ENCODE data around the gene TRAPPC10. TPM values are rescaled to one million over a fixed set of nuclear protein-coding genes. Genes with fewer than 3 reads are reported as not detected.

TRAPPC10 gene
- total and polyA plus RNA-seq, 9 of the 15 experiments (the other 6 are each of a cell fraction or from before 2014, with no cell fraction given) = 1.1 to 33.8 (median 24.3) TPM

GRCh38 chr21:44011579-44012473 lies at the start of gene TRAPPC10 (continued):
- TF ChIP-seq, protein P1, sequence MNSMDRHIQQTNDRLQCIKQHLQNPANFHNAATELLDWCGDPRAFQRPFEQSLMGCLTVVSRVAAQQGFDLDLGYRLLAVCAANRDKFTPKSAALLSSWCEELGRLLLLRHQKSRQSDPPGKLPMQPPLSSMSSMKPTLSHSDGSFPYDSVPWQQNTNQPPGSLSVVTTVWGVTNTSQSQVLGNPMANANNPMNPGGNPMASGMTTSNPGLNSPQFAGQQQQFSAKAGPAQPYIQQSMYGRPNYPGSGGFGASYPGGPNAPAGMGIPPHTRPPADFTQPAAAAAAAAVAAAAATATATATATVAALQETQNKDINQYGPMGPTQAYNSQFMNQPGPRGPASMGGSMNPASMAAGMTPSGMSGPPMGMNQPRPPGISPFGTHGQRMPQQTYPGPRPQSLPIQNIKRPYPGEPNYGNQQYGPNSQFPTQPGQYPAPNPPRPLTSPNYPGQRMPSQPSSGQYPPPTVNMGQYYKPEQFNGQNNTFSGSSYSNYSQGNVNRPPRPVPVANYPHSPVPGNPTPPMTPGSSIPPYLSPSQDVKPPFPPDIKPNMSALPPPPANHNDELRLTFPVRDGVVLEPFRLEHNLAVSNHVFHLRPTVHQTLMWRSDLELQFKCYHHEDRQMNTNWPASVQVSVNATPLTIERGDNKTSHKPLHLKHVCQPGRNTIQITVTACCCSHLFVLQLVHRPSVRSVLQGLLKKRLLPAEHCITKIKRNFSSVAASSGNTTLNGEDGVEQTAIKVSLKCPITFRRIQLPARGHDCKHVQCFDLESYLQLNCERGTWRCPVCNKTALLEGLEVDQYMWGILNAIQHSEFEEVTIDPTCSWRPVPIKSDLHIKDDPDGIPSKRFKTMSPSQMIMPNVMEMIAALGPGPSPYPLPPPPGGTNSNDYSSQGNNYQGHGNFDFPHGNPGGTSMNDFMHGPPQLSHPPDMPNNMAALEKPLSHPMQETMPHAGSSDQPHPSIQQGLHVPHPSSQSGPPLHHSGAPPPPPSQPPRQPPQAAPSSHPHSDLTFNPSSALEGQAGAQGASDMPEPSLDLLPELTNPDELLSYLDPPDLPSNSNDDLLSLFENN (IDR thresholded peaks at IDR 0.05; ENCODE audit: low read depth in 2 of 2, low read length in 2 of 2) = no peak
- no peak for TF ChIP-seq ZNF277 (CRISPR knock-in tag; IDR thresholded peaks at IDR 0.05; ENCODE audit: borderline replicate concordance)
- TF ChIP-seq ZNF780A (CRISPR knock-in tag; IDR thresholded peaks at IDR 0.05) = no peak
- TF ChIP-seq THRAP3 (IDR thresholded peaks at IDR 0.05; ENCODE audit: borderline replicate concordance) = no peak
- TF ChIP-seq GATA2 (CRISPR knock-in tag; IDR thresholded peaks at IDR 0.05) = no peak
- 0 out of 2 replicates have a peak, but pooled peaks have one; percentile 33 for TF ChIP-seq ZC3H4 (CRISPR knock-in tag; IDR thresholded peaks at IDR 0.05; ENCODE audit: borderline replicate concordance)
- no peak for TF ChIP-seq CBFA2T3 (IDR thresholded peaks at IDR 0.05)
- TF ChIP-seq, protein P2, sequence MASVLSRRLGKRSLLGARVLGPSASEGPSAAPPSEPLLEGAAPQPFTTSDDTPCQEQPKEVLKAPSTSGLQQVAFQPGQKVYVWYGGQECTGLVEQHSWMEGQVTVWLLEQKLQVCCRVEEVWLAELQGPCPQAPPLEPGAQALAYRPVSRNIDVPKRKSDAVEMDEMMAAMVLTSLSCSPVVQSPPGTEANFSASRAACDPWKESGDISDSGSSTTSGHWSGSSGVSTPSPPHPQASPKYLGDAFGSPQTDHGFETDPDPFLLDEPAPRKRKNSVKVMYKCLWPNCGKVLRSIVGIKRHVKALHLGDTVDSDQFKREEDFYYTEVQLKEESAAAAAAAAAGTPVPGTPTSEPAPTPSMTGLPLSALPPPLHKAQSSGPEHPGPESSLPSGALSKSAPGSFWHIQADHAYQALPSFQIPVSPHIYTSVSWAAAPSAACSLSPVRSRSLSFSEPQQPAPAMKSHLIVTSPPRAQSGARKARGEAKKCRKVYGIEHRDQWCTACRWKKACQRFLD (CRISPR knock-in tag; IDR thresholded peaks at IDR 0.05) = peak; percentile 89
- TF ChIP-seq NR1H2 (CRISPR knock-in tag; IDR thresholded peaks at IDR 0.05) = peak; percentile 23; the same call in 1 of the 2 replicates
- TF ChIP-seq U2AF2 (optimal IDR thresholded peaks at IDR 0.05; ENCODE audit: low read depth, low read length) = no peak
- no peak for TF ChIP-seq ELK3 (CRISPR knock-in tag; IDR thresholded peaks at IDR 0.05)
- TF ChIP-seq ZEB2 (IDR thresholded peaks at IDR 0.05) = 0 out of 2 replicates have a peak, but pooled peaks have one; percentile 10
- TF ChIP-seq KHSRP (IDR thresholded peaks at IDR 0.05) = no peak
- TF ChIP-seq CBX3 (IDR thresholded peaks at IDR 0.05; ENCODE audit: borderline replicate concordance in 1 of 2, low read length in 2 of 2) = no peak; a peak in 1 of 3 replicates
- TF ChIP-seq TSC22D4 (tag; IDR thresholded peaks at IDR 0.05) = no peak
- peak; percentile 32 for TF ChIP-seq SMAD4 (CRISPR knock-in tag; conservative IDR thresholded peaks at IDR 0.05)
- peak; percentile 79 for TF ChIP-seq ATF7 (IDR thresholded peaks at IDR 0.05)
- no peak for TF ChIP-seq SETDB1 (IDR thresholded peaks at IDR 0.05; ENCODE audit: low read length)
- no peak for TF ChIP-seq ZNF184 (CRISPR knock-in tag; IDR thresholded peaks at IDR 0.05)
- TF ChIP-seq NR0B1 (IDR thresholded peaks at IDR 0.05; ENCODE audit: partially characterized antibody) = no peak

Measured in K562 (cell line).